GM12878 (cell line): Measurements from ENCODE around the gene BLOC1S4. TPM values are rescaled to one million over a fixed set of nuclear protein-coding genes. Genes with fewer than 3 reads are reported as not detected.
"Not testable (repeated sequence)": the region's sequence is repeated elsewhere in the genome, so short reads cannot be mapped to it uniquely, and the experiment has no call there.

Experiments used
- ATAC-seq: fragments of 200-7000 bp; cut with Tn5 transposase; 3 replicates; pipeline ENCODE4 v1.9.1; 2020; ENCODE audit warnings: mild to moderate bottlenecking, moderate library complexity
- BruUV-seq: library from RNA; stranded (reverse); fragments of 400-500 nt; replicated peaks from 2 replicates; lab custom pipeline; 2021; lab: Mats Ljungman, UMichigan
- CTCF ChIA-PET: fragments of 300-600 bp; sonication (Branson Sonifier 250); formaldehyde crosslinking; extraction: SDS; loops from one replicate; lab custom pipeline; 2021; ENCODE audit warnings: inconsistent platforms; lab: Yijun Ruan, JAX
- POLR2A ChIA-PET: fragments of 350-600 bp; formaldehyde crosslinking; extraction: SDS; loops from one replicate; lab custom pipeline; 2021; ENCODE audit warnings: inconsistent platforms; lab: Charles Lee
- RAD21 ChIA-PET: fragments of 300-600 bp; sonication (Branson Sonifier 250); formaldehyde crosslinking; loops from one replicate; lab custom pipeline; 2023; ENCODE audit warnings: antibody characterized with exemption; ENCODE audit not compliant: unreplicated experiment; lab: Charles Lee
- SMC1A ChIA-PET: fragments of 300-600 bp; sonication (Branson Sonifier 250); formaldehyde crosslinking; loops from one replicate; lab custom pipeline; 2023; ENCODE audit not compliant: unreplicated experiment, uncharacterized antibody; lab: Charles Lee
- DNase-seq: peaks from one replicate; pipeline ENCODE4 v3.0.0-alpha.2; 2011; ENCODE audit warnings: low read depth, low spot score
- FAIRE-seq: peaks from 3 replicates; lab custom pipeline; 2011; peaks lifted over from hg19 to GRCh38; lab: Jason Lieb, UNC
- H2AFZ ChIP-seq: 2 replicates; pipeline ENCODE4 v1.6.0; 2011; ENCODE audit warnings: low read depth, low read length, control low read depth; ENCODE audit not compliant: control insufficient read depth
- H3K27ac ChIP-seq: 2 replicates; pipeline ENCODE4 v1.5.1; 2011; ENCODE audit warnings: control low read depth; ENCODE audit not compliant: control insufficient read depth, insufficient read depth
- H3K27me3 ChIP-seq, 2 experiments: replicated peaks in 1 of 2; 2 replicates each; pipeline versions ENCODE4 v1.6.0 to v1.6.1; 2011; ENCODE audit warnings: low read length in 1 of 2; ENCODE audit not compliant: control insufficient read depth in 2 of 2, insufficient read depth in 2 of 2
- H3K36me3 ChIP-seq, 2 experiments: 2 replicates each; pipeline ENCODE4 v1.5.1; 2011; ENCODE audit warnings: low read length in 1 of 2; ENCODE audit not compliant: control insufficient read depth in 2 of 2, insufficient read depth in 2 of 2
- H3K4me1 ChIP-seq: 2 replicates; pipeline ENCODE4 v1.6.1; 2011; ENCODE audit warnings: mild to moderate bottlenecking, low read length, moderate library complexity, mixed read lengths; ENCODE audit not compliant: control insufficient read depth, insufficient read depth
- H3K4me2 ChIP-seq: 2 replicates; pipeline ENCODE4 v1.6.0; 2011; ENCODE audit warnings: control low read depth; ENCODE audit not compliant: control insufficient read depth, insufficient read depth
- H3K4me3 ChIP-seq: fragments of 200-600 bp; sonication (generic); 2 replicates; pipeline ENCODE4 v1.5.1; 2016
- H3K79me2 ChIP-seq: 2 replicates; pipeline ENCODE4 v1.6.0; 2011; ENCODE audit warnings: low read length; ENCODE audit not compliant: control insufficient read depth, insufficient read depth
- H3K9ac ChIP-seq: 2 replicates; pipeline ENCODE4 v1.8.0; 2011; ENCODE audit warnings: low read length, control low read depth, mixed read lengths; ENCODE audit not compliant: control insufficient read depth, insufficient read depth
- H3K9me3 ChIP-seq: replicated peaks from 3 replicates; pipeline ENCODE4 v1.5.1; 2011; ENCODE audit warnings: mild to moderate bottlenecking, low read length; ENCODE audit not compliant: control insufficient read depth, insufficient read depth
- H4K20me1 ChIP-seq: 2 replicates; pipeline ENCODE4 v1.6.0; 2011; ENCODE audit not compliant: control insufficient read depth, insufficient read depth
- HSF1 ChIP-seq: fragments of 150-350 bp; IDR thresholded peaks from 2 replicates; pipeline ENCODE4 v1.6.1; 2014; ENCODE audit warnings: mild to moderate bottlenecking, low read depth, low read length
- WGBS: methylation state at CpG from one replicate; pipeline ENCODE4 v1.1.6; 2016; ENCODE audit warnings: low lambda C conversion rate; ENCODE audit not compliant: insufficient replicate concordance, insufficient coverage; ENCODE audit errors: missing lambda C conversion rate; 5-methylcytosine and 5-hydroxymethylcytosine counted together
- in situ Hi-C: fragments of 300-500 bp; cut with MboI; formaldehyde crosslinking; loops from 9 replicates; pipeline ENCODE4 v1.14.3; 2018; ENCODE audit warnings: mixed read lengths
- intact Hi-C: fragments of 100-400 bp; cut with micrococcal nuclease; formaldehyde crosslinking; loops from one replicate; pipeline ENCODE4 v1.14.2; 2022; ENCODE audit not compliant: unreplicated experiment
- polyA plus RNA-seq, 11 experiments: library from polyadenylated mRNA; depleted of rRNA in 4 of 11; unstranded in 6 of 11; stranded (reverse) in 5 of 11; fragments of >200 nt; fragmentation: Nextera tagmentation in 4 of 11; fragmentation: Illumina TruSeq in 1 of 11; extraction: Ambion mirVana in 4 of 11; extraction: Trizol in 1 of 11; gene quantifications; 1 replicate in 1 of 11; 2 replicates in 10 of 11; pipeline versions ENCODE4 v1.2.1 to v1.2.3, GENCODE V29; 2011 to 2016; ENCODE audit warnings: inconsistent platforms in 2 of 11, missing spikeins in 2 of 11, low read depth in 1 of 11
- total RNA-seq, 4 experiments: library from RNA; depleted of rRNA in 3 of 4; stranded (reverse); fragments of >200 nt in 3 of 4; fragmentation: Illumina TruSeq in 1 of 4; extraction: Trizol in 1 of 4; gene quantifications; 2 replicates each; pipeline versions ENCODE4 v1.2.1 to v1.2.3, GENCODE V29; 2013 to 2021
- TF ChIP-seq, protein P1 (sequence below): IDR thresholded peaks from 2 replicates; pipeline ENCODE4 v1.6.1; 2011; ENCODE audit warnings: borderline replicate concordance, low read depth, mild to moderate bottlenecking, moderate library complexity, low read length; ENCODE audit not compliant: insufficient read depth, poor library complexity, severe bottlenecking

BLOC1S4 gene
- total and polyA plus RNA-seq, 10 of the 15 experiments (the other 5 are each of a cell fraction or from before 2014, with no cell fraction given): 2.7 to 23.8 (median 9.5) TPM

DNA sequence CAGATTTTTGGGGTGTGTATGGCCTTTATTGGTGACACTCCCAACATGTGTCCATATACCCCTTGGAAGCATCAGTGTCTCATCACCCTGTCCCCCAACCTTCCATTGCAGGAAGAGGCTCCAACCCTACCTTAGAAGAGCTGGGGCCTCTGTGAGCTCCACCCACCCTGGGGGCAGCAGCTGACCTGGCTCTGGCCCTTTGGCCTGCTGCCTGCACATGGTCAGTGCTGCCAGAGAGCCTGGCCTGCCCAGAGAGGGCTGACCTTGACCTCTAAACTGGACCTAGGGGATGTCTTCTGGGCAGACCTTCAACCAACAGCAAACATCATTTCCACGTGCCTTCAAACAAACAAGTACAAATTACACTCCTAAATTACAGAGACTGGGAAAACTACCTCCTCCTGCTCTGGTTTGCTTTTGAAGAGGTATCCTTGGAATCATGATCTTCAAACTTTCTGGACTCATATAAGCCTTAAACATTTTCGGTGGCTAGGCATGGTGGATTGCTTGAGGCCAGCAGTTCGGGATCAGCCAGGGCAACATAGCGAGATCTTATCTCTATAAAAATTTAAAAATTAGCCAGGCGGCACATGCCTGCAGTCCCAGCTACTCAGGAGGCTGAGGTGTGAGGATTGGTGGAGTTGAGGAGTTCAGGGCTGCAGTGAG lies 39.2 kb downstream of the BLOC1S4 start (continued):
- TF ChIP-seq HSF1: no peak
- TF ChIP-seq, protein P1, sequence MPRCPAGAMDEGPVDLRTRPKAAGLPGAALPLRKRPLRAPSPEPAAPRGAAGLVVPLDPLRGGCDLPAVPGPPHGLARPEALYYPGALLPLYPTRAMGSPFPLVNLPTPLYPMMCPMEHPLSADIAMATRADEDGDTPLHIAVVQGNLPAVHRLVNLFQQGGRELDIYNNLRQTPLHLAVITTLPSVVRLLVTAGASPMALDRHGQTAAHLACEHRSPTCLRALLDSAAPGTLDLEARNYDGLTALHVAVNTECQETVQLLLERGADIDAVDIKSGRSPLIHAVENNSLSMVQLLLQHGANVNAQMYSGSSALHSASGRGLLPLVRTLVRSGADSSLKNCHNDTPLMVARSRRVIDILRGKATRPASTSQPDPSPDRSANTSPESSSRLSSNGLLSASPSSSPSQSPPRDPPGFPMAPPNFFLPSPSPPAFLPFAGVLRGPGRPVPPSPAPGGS: no peak

GRCh38 chr4:6756345-6756744 lies 40.4 kb downstream of the BLOC1S4 start:
- BruUV-seq, H3K4me2 ChIP-seq, H3K27me3 ChIP-seq, ATAC-seq, H3K9ac ChIP-seq, H3K9me3 ChIP-seq, H3K4me3 ChIP-seq, CTCF ChIA-PET, H3K36me3 ChIP-seq, RAD21 ChIA-PET, intact Hi-C loops, H3K4me1 ChIP-seq, POLR2A ChIA-PET, in situ Hi-C loops, H3K79me2 ChIP-seq, H3K27ac ChIP-seq, H2AFZ ChIP-seq, DNase-seq, H4K20me1 ChIP-seq, FAIRE-seq, SMC1A ChIA-PET: not testable (repeated sequence)
- WGBS: 85% methylated on average over 1 of the region's 6 CpGs
